ENCODE results near the gene GTF2B. TPM values are rescaled to one million over a fixed set of nuclear protein-coding genes. Genes with fewer than 3 reads are reported as not detected.
A peak's percentile ranks its signal among the peaks of the same experiment; 100 is the strongest.

Gene GTF2B
- total and polyA plus RNA-seq, 9 donors = 23.2 to 38.7 (median 25.5) TPM

DNA sequence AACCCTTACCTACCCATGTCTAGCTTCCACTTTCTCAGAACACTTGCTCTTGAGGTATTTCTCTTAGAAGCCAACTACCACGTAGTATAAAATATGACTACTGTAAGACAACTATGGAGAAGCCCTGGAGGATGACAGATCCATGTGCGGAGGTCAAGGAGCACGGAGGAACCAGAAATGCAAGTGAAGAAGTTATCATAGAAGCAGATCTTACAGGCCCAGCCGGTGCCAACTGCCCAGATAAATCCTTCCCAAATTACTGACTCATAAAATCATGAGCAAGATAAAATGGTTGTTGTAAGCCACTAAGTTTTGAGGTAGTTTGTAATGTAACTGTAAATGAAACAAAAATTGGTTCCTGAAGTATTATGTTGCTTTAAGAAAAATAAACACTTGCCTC lies 12.6 kb downstream of the GTF2B start:
- WGBS, 3 donors = 60 to 68% (median 65%) methylated on average over 4 of the region's 4 CpGs
- TF ChIP-seq EP300 (IDR thresholded peaks at IDR 0.05) (no peak), POLR2A (IDR thresholded peaks at IDR 0.05) (no peak)
- TF ChIP-seq, protein P1, sequence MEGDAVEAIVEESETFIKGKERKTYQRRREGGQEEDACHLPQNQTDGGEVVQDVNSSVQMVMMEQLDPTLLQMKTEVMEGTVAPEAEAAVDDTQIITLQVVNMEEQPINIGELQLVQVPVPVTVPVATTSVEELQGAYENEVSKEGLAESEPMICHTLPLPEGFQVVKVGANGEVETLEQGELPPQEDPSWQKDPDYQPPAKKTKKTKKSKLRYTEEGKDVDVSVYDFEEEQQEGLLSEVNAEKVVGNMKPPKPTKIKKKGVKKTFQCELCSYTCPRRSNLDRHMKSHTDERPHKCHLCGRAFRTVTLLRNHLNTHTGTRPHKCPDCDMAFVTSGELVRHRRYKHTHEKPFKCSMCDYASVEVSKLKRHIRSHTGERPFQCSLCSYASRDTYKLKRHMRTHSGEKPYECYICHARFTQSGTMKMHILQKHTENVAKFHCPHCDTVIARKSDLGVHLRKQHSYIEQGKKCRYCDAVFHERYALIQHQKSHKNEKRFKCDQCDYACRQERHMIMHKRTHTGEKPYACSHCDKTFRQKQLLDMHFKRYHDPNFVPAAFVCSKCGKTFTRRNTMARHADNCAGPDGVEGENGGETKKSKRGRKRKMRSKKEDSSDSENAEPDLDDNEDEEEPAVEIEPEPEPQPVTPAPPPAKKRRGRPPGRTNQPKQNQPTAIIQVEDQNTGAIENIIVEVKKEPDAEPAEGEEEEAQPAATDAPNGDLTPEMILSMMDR (IDR thresholded peaks at IDR 0.05) = no peak
- intact Hi-C loops (cut with DNase I) = loop anchor here in 3 of 4 donors (5.0 to 10.0 kb wide), 2 partner anchors 221 to 224 kb away; no protein-coding TSS in a partner anchor
- H3K27me3 ChIP-seq = no peaks in the 10 kb centered on the region
- DNase-seq = no peak
- H3K36me3 ChIP-seq = no peaks in the 10 kb centered on the region
- H3K27ac ChIP-seq = no peak overlapping the region
- no peaks in the 10 kb centered on the region for H3K4me1 ChIP-seq (ENCODE audit: insufficient read depth)
- H3K9me3 ChIP-seq = no peaks in the 10 kb centered on the region
- no peak overlapping the region for H3K4me3 ChIP-seq

DNA sequence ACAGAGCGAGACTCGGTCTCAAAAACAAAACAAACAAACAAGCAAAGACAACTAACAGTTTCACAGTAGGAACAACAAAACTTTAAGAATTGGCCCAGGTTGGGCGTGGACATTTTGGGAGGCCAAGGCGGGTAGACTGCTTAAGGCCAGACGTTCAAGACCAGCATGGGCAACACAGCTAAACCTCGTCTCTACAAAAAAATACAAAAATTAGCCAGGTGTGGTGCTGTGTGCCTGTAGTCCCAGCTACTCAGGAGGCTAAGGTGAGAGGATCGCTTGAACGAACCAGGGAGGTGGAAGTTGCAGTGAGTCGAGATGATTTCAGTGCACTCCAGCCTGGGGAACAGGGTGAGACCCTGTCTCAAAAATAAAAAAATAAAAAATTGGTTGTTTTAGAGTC lies 13.5 kb downstream of the GTF2B start:
- H3K27me3 ChIP-seq = no peaks in the 10 kb centered on the region
- H3K4me3 ChIP-seq = no peak overlapping the region
- H3K9me3 ChIP-seq = no peaks in the 10 kb centered on the region
- no peak overlapping the region for H3K27ac ChIP-seq
- H3K4me1 ChIP-seq (ENCODE audit: insufficient read depth) = no peaks in the 10 kb centered on the region
- TF ChIP-seq EP300 (IDR thresholded peaks at IDR 0.05) (no peak), POLR2A (IDR thresholded peaks at IDR 0.05) (no peak)
- TF ChIP-seq, protein P1 (IDR thresholded peaks at IDR 0.05) = no peak
- DNase-seq = no peak
- WGBS, 3 donors = 70 to 82% (median 76%) methylated on average over 9 of the region's 9 CpGs
- H3K36me3 ChIP-seq = no peaks in the 10 kb centered on the region
- intact Hi-C loops (cut with DNase I) = loop anchor here in 3 of 4 donors (5.0 to 10.0 kb wide), 2 partner anchors 221 to 223 kb away; no protein-coding TSS in a partner anchor

DNA sequence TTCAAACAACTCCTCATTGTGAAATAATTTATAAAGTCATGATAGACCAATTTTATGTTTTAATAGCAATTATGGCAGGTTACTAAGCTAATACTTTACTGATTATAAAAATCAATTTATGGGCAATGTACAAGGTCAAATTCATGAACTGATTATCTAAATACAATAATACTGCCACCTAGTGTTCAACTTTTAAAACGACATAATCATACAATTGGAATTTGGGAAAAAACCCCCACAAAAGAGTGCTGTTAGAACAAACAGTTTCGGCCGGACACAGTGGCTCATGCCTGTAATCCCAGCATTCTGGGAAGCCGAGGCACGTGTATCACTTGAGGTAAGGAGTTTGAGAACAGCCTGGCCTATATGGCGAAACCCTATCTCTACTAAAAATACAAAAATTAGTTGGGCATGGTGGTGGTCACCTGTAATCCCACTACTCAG lies 14.0 kb downstream of the GTF2B start:
- Histone ChIP-seq H3K4me3 (no peak overlapping the region), H3K4me1 (ENCODE audit: insufficient read depth) (no peaks in the 10 kb centered on the region), H3K9me3 (no peaks in the 10 kb centered on the region), H3K36me3 (no peaks in the 10 kb centered on the region), H3K27ac (no peak overlapping the region), H3K27me3 (no peaks in the 10 kb centered on the region)
- intact Hi-C loops (cut with DNase I) = loop anchor here in 3 of 4 donors (5.0 to 10.0 kb wide), 2 partner anchors 220 to 223 kb away; no protein-coding TSS in a partner anchor
- DNase-seq = no peak
- 23 to 28% (median 23%) methylated on average over 6 of the region's 6 CpGs for WGBS, 3 donors
- TF ChIP-seq, protein P1 (IDR thresholded peaks at IDR 0.05) = peak; percentile 19 to 28 (median 25)
- TF ChIP-seq POLR2A (IDR thresholded peaks at IDR 0.05) (no peak), EP300 (IDR thresholded peaks at IDR 0.05) (no peak)

DNA sequence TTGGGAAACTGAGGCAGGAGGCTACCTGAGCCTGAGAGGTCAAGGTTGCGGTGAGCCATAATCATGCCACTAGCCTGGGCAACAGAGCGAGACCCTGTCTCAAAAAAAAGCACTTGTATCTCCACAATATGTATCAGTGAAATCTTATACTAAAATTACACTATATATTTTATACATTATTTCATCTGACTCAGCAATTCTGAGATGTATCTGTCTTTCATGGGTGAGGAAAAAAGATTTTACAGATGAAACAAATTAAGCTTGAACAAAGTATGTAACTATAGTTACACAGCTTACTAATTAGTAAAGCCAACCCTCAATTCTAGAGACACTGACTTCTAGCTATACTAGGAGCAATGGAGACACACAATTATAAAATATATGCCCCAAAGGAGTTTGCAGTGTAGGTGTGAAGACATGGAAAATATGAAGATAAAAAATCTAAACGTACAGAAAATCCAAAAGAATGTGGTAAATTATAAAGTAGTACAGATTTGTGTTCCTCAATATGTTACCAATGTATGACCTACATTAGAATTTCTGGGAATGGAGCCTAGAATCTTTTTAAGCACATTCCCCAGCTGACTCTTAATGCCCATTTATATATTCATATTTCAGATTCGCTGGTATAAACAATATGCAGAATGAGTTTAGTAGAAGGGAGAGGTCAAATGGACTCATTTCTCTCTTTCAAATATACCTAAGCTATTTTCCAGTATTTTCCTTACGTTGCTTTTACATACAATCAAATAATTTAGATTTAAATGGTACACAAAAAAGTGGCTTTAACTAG lies 14.6 kb downstream of the GTF2B start:
- intact Hi-C loops (cut with DNase I) = loop anchor here in 3 of 4 donors (5.0 to 10.0 kb wide), 2 partner anchors 219 to 222 kb away; no protein-coding TSS in a partner anchor
- H3K4me1 ChIP-seq (ENCODE audit: insufficient read depth) = no peaks in the 10 kb centered on the region

More for the DNA sequence above, 14.6 kb downstream of the GTF2B start:
- DNase-seq = no peak
- TF ChIP-seq POLR2A (IDR thresholded peaks at IDR 0.05) = no peak
- no peak for TF ChIP-seq EP300 (IDR thresholded peaks at IDR 0.05)
- TF ChIP-seq, protein P1 (IDR thresholded peaks at IDR 0.05) = no peak
- no peaks in the 10 kb centered on the region for H3K9me3 ChIP-seq
- 59 to 62% (median 62%) methylated on average over 5 of the region's 5 CpGs for WGBS, 3 donors
- no peak overlapping the region for H3K27ac ChIP-seq
- no peak overlapping the region for H3K4me3 ChIP-seq
- no peaks in the 10 kb centered on the region for H3K27me3 ChIP-seq
- no peaks in the 10 kb centered on the region for H3K36me3 ChIP-seq

Data from ovary (tissue), 9 donors.